Naive thymus-derived CD4-positive, alpha-beta T cell (primary cell): Measurements from ENCODE around the gene GNB3. TPM values are rescaled to one million over a fixed set of nuclear protein-coding genes. Genes with fewer than 3 reads are reported as not detected.
"Not testable (repeated sequence)": the region's sequence is repeated elsewhere in the genome, so short reads cannot be mapped to it uniquely, and the experiment has no call there.

Experiments used
- ATAC-seq: fragments of 150-1000 bp; cut with Tn5 transposase; 2 replicates; pipeline ENCODE4 v1.10.0; 2021; ENCODE audit warnings: mild to moderate bottlenecking, moderate library complexity
- CTCF ChIA-PET: fragments of 350-600 bp; sonication (Branson Sonifier 250); formaldehyde crosslinking; loops from one replicate; lab custom pipeline; 2021; ENCODE audit warnings: antibody characterized with exemption; lab: Charles Lee
- POLR2A ChIA-PET: fragments of 350-600 bp; sonication (Branson Sonifier 250); formaldehyde crosslinking; loops from one replicate; lab custom pipeline; 2021; ENCODE audit warnings: antibody characterized with exemption, inconsistent platforms; lab: Charles Lee
- DNase-seq, 9 donors: peaks; one replicate each; pipeline versions ENCODE4 v3.0.0 to v3.0.0-alpha.2; 2020 to 2022; ENCODE audit warnings: mixed read lengths in 1 of 9
- H3K27ac ChIP-seq: one replicate; pipeline ENCODE4 v1.7.0; 2013; ENCODE audit warnings: mild to moderate bottlenecking, low read depth, low read length, moderate library complexity
- H3K27me3 ChIP-seq, 2 donors: one replicate each; pipeline ENCODE4 v1.7.0; 2013; ENCODE audit warnings: low read length in 2 of 2, mild to moderate bottlenecking in 2 of 2, moderate library complexity in 2 of 2; ENCODE audit not compliant: control insufficient read depth in 2 of 2, insufficient read depth in 2 of 2
- H3K36me3 ChIP-seq, 3 experiments: 1 replicate in 2 of 3; 2 replicates in 1 of 3; pipeline ENCODE4 v1.7.0; 2013; ENCODE audit warnings: low read length in 3 of 3, mild to moderate bottlenecking in 3 of 3, moderate library complexity in 1 of 3; ENCODE audit not compliant: insufficient read depth in 3 of 3, control insufficient read depth in 2 of 3
- H3K4me1 ChIP-seq, 2 donors: one replicate each; pipeline ENCODE4 v1.7.0; 2013; ENCODE audit warnings: low read length in 2 of 2, mild to moderate bottlenecking in 2 of 2, moderate library complexity in 1 of 2; ENCODE audit not compliant: control insufficient read depth in 2 of 2, insufficient read depth in 2 of 2
- H3K4me3 ChIP-seq: 2 replicates; pipeline ENCODE4 v1.7.0; 2013; ENCODE audit warnings: mild to moderate bottlenecking, low read length
- H3K9me3 ChIP-seq, 3 experiments: 1 replicate in 2 of 3; 2 replicates in 1 of 3; pipeline ENCODE4 v1.7.0; 2013; ENCODE audit warnings: low read length in 3 of 3; ENCODE audit not compliant: control insufficient read depth in 2 of 3
- H3K27ac Mint-ChIP-seq, 9 donors: one replicate each; pipeline ENCODE4 v1.8.0; 2020 to 2022; ENCODE audit warnings: mixed read lengths in 9 of 9, mild to moderate bottlenecking in 8 of 9, moderate library complexity in 5 of 9, inconsistent platforms in 2 of 9
- H3K27me3 Mint-ChIP-seq, 5 donors: one replicate each; pipeline ENCODE4 v1.8.0; 2021 to 2022; ENCODE audit warnings: mixed read lengths in 5 of 5, mild to moderate bottlenecking in 1 of 5
- H3K36me3 Mint-ChIP-seq, 5 donors: one replicate each; pipeline ENCODE4 v1.8.0; 2020 to 2022; ENCODE audit warnings: mixed read lengths in 5 of 5, mild to moderate bottlenecking in 3 of 5, inconsistent platforms in 1 of 5
- H3K4me1 Mint-ChIP-seq, 7 donors: one replicate each; pipeline ENCODE4 v1.8.0; 2020 to 2022; ENCODE audit warnings: mixed read lengths in 7 of 7, mild to moderate bottlenecking in 3 of 7, inconsistent platforms in 1 of 7
- H3K4me3 Mint-ChIP-seq, 10 donors: one replicate each; pipeline ENCODE4 v1.8.0; 2020 to 2022; ENCODE audit warnings: mild to moderate bottlenecking in 10 of 10, mixed read lengths in 10 of 10, moderate library complexity in 6 of 10, inconsistent platforms in 2 of 10
- H3K9me3 Mint-ChIP-seq, 11 donors: one replicate each; pipeline ENCODE4 v1.8.0; 2020 to 2022; ENCODE audit warnings: mixed read lengths in 11 of 11, mild to moderate bottlenecking in 4 of 11, inconsistent platforms in 1 of 11, moderate library complexity in 1 of 11
- intact Hi-C, 2 donors: fragments of 100-400 bp; cut with micrococcal nuclease; formaldehyde crosslinking; loops; one replicate each; pipeline ENCODE4 v1.15.1; 2023
- polyA plus RNA-seq, 2 donors: library from polyadenylated mRNA; unstranded; fragments of 300-500 nt; fragmentation: Illumina TruSeq; gene quantifications; one replicate each; pipeline ENCODE4 v1.2.3, GENCODE V29; 2021
- total RNA-seq, 6 experiments: library from RNA in 5 of 6; stranded (reverse) in 5 of 6; gene quantifications; 1 replicate in 5 of 6; 2 replicates in 1 of 6; pipeline ENCODE4 v1.2.3 and lab custom pipeline; 2021 to 2026

The GNB3 gene
- total and polyA plus RNA-seq, 7 experiments from 2014 or later, result 0.23 to 11.8 (median 2.5) TPM; not detected in 1

DNA sequence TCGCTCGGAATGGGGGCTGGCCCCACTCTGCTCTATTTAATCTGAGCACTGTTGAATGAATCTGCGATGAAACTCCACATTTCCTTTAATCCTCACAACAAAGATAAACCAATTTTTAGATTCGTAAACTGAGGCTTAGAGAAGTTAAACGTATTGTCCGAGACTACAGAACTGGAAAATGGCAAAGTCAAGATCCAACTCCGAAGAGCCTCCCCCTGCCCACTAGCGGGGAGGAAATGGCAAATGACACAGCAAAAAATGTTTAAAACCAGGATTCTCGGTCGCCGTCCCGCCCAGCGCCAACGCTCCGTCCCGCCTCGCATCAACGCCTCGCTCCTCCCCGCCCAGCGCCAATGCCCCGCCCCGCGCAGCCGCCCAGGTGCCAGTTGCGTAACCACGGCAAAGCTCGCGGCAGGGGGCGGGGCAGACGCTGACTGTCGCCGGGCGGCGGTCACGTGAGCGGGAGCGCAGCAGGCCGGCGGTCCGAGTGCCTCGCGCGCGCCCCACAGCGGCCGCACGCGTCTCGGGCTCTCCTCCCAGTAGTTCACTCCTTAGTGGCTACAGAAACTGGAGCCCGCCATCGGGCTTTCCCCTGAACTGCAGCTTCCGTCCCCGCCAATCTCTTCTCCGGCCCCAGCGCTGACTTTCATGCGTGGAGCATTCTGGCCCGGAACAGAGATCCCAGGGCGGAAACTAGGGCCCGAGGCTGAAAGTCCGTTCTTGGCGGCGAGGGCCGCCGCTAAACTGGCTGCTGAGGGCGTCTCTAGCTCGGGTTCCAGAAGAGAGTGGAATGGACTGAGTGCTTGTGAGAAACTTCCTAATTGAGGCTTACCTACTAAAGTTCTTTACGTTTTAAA lies 50.3 kb downstream of the GNB3 start:
- Histone ChIP-seq H3K27ac (peak overlapping the region; percentile 86), H3K9me3 (no peaks in the 10 kb centered on the region), H3K27me3 (no peaks in the 10 kb centered on the region), H3K4me3 (peak overlapping the region; percentile 93), H3K4me1 (peaks cover 6 to 10% of the 10 kb centered on the region in 2 donors), H3K36me3 (no peaks in the 10 kb centered on the region)
- ATAC-seq, result peak; percentile 96
- H3K27me3 Mint-ChIP-seq, result no peaks in the 10 kb centered on the region
- no peaks in the 10 kb centered on the region for H3K9me3 Mint-ChIP-seq
- H3K4me1 Mint-ChIP-seq, result peaks cover 0 to 31% (median 11%) of the 10 kb centered on the region in 7 donors
- intact Hi-C loops, result loop anchor here (1.0 kb wide), 13 partner anchors 13 to 228 kb away; partner anchors contain the start of genes EMG1 (in 2 of the 2), ENO2 (in 2 of the 2), LPCAT3 (in 2 of the 2) and LRRC23 (in 2 of the 2)
- peak overlapping the region; percentile 82 to 94 (median 90) for H3K27ac Mint-ChIP-seq
- peak; percentile 95 to 100 (median 97) for DNase-seq
- peaks cover 0 to 6% (median 0%) of the 10 kb centered on the region in 5 donors for H3K36me3 Mint-ChIP-seq
- H3K4me3 Mint-ChIP-seq, result peak overlapping the region; percentile 78 to 86 (median 84)
- CTCF ChIA-PET, result interaction anchor here (0.6 to 2.0 kb wide), 17 partner anchors 12 to 302 kb away, joined by 3 to 21 read pairs (median 3); partner anchors contain the start of genes CDCA3, SPSB2, TPI1 and USP5
- POLR2A ChIA-PET, result interaction anchor here (0.8 to 4.0 kb wide), 18 partner anchors 9 to 167 kb away, joined by 3 to 70 read pairs (median 5); partner anchors contain the start of genes C12orf57, CD4, CDCA3 and COPS7A

- no peaks in the 10 kb centered on the region for H3K27me3 ChIP-seq
- intact Hi-C loops, result loop anchor here (1.0 kb wide), 13 partner anchors 13 to 228 kb away; partner anchors contain the start of genes EMG1 (in 2 of the 2), ENO2 (in 2 of the 2), LPCAT3 (in 2 of the 2) and LRRC23 (in 2 of the 2)
- H3K4me3 Mint-ChIP-seq, result peak overlapping the region; percentile 78 to 86 (median 84)
- peak overlapping the region; percentile 86 for H3K27ac ChIP-seq
- ATAC-seq (no peak), DNase-seq (no peak)
- H3K9me3 Mint-ChIP-seq, result no peaks in the 10 kb centered on the region
- no peaks in the 10 kb centered on the region for H3K9me3 ChIP-seq
- H3K4me3 ChIP-seq, result peak overlapping the region; percentile 93
- ChIA-PET POLR2A (interaction anchor here (0.6 to 4.0 kb wide), 19 partner anchors 8 to 270 kb away, joined by 3 to 70 read pairs (median 5); partner anchors contain the start of genes C12orf57, CDCA3, COPS7A and ENO2), CTCF (interaction anchor here (0.6 to 2.0 kb wide), 18 partner anchors 11 to 507 kb away, joined by 3 to 21 read pairs (median 3); partner anchors contain the start of genes CDCA3, LPCAT3, LTBR and SPSB2)
- peaks cover 6 to 10% of the 10 kb centered on the region in 2 donors for H3K4me1 ChIP-seq
- no peaks in the 10 kb centered on the region for H3K36me3 ChIP-seq
- peak overlapping the region; percentile 82 to 94 (median 88) for H3K27ac Mint-ChIP-seq
- peaks cover 0 to under 1% (median 0%) of the 10 kb centered on the region in 5 donors for H3K27me3 Mint-ChIP-seq
- H3K36me3 Mint-ChIP-seq, result peaks cover 0 to 6% (median 0%) of the 10 kb centered on the region in 5 donors
- H3K4me1 Mint-ChIP-seq, result peaks cover 0 to 31% (median 11%) of the 10 kb centered on the region in 7 donors
Observed at GRCh38 chr12:6891646-6892001, 50.9 kb downstream of the GNB3 start.

GRCh38 chr12:6892683-6893082 lies 52.0 kb downstream of the GNB3 start:
- H3K36me3 ChIP-seq, H3K27ac ChIP-seq, intact Hi-C loops, H3K9me3 Mint-ChIP-seq, H3K9me3 ChIP-seq, H3K4me1 ChIP-seq, ATAC-seq, DNase-seq, H3K4me3 ChIP-seq, H3K27me3 Mint-ChIP-seq, H3K36me3 Mint-ChIP-seq, H3K27me3 ChIP-seq: not testable (repeated sequence)
- Mint-ChIP-seq H3K4me3 (peak overlapping the region in 6 of 10 donors; percentile 6 to 84 (median 33)), H3K4me1 (peaks cover 0 to 31% (median 11%) of the 10 kb centered on the region in 7 donors), H3K27ac (peak overlapping the region in 2 of 9 donors; percentile 51 to 57)
- ChIA-PET POLR2A (interaction anchor here (0.7 to 4.0 kb wide), 6 partner anchors 13 to 271 kb away, joined by 3 to 70 read pairs (median 10); partner anchors contain the start of genes ENO2, LRRC23 and SPSB2), CTCF (interaction anchor here (1.2 to 2.0 kb wide), 2 partner anchors 10 to 19 kb away, joined by 3 to 6 read pairs; no protein-coding TSS in a partner anchor)

DNA sequence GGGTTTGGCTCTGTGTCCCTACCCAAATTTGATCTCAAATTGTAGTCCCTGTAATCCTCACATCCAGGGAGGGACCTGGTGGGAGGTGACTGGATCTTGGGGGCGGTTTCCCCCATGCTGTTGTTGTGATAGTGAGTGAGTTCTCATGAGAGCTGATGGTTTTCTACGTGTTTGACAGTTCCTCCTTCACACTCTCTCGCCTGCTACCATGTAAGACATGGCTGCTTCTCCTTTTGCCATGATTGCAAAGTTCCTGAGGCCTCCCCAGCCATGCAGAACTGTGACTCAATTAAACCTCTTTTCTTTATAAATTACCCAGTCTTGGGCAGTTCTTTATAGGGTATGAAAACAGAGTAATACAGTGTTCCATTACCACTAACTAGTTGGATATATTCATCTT lies 53.6 kb downstream of the GNB3 start:
- intact Hi-C loops, result no loop called here
- Mint-ChIP-seq H3K4me1 (peaks cover 0 to 28% (median 11%) of the 10 kb centered on the region in 7 donors), H3K27me3 (peaks cover 0 to 3% (median 0%) of the 10 kb centered on the region in 5 donors), H3K36me3 (peaks cover 0 to 2% (median 0%) of the 10 kb centered on the region in 5 donors), H3K27ac (no peak overlapping the region), H3K4me3 (no peak overlapping the region), H3K9me3 (no peaks in the 10 kb centered on the region)
- ATAC-seq (no peak), DNase-seq (no peak)
- H3K27ac ChIP-seq, result no peak overlapping the region
- H3K4me3 ChIP-seq, result no peak overlapping the region
- ChIA-PET POLR2A (interaction anchor here (1.1 kb wide), 1 partner anchor 41 kb away, joined by 4 read pairs; no protein-coding TSS in a partner anchor), CTCF (interaction anchor here (0.9 kb wide), 1 partner anchor 70 kb away, joined by 3 read pairs; no protein-coding TSS in a partner anchor)
- H3K36me3 ChIP-seq, result no peaks in the 10 kb centered on the region
- no peaks in the 10 kb centered on the region for H3K27me3 ChIP-seq
- H3K9me3 ChIP-seq, result no peaks in the 10 kb centered on the region
- peaks cover 6 to 10% of the 10 kb centered on the region in 2 donors for H3K4me1 ChIP-seq

Other genes with a start within 250 kb of the GNB3 start
- 100 to 1,000 TPM; 246 to 387 (median 267) TPM for gene CHD4, start 233.5 kb upstream of the GNB3 start, total RNA-seq
- gene CHD4, start 233.5 kb upstream of the GNB3 start, polyA plus RNA-seq, result 10 to 100 TPM; 41.8 to 91.4 TPM
- 1 to 10 TPM; 3.3 to 8.3 (median 6.4) TPM for gene LPAR5, start 205.0 kb upstream of the GNB3 start, total RNA-seq
- gene LPAR5, start 205.0 kb upstream of the GNB3 start, polyA plus RNA-seq, result 1 to 10 TPM; 6.6 to 6.9 TPM
- 10 to 100 TPM in 2 of 5 experiments, 1 to 10 TPM in 3; 2.3 to 23.0 (median 6.6) TPM for gene ACRBP, start 193.5 kb upstream of the GNB3 start, total RNA-seq
- 1 to 10 TPM in 1 of 2 donors, under 1 TPM in 1; 0.27 to 1.1 TPM for gene ACRBP, start 193.5 kb upstream of the GNB3 start, polyA plus RNA-seq
- 100 to 1,000 TPM in 1 of 5 experiments, 10 to 100 TPM in 4; 33.1 to 101 (median 39.6) TPM for gene ING4, start 177.8 kb upstream of the GNB3 start, total RNA-seq
- 100 to 1,000 TPM; 103 to 106 TPM for gene ING4, start 177.8 kb upstream of the GNB3 start, polyA plus RNA-seq
- gene ZNF384, start 151.6 kb upstream of the GNB3 start, total RNA-seq, result 10 to 100 TPM; 62.8 to 98.2 (median 85.4) TPM
- 10 to 100 TPM; 23.8 to 36.8 TPM for gene ZNF384, start 151.6 kb upstream of the GNB3 start, polyA plus RNA-seq
- gene PIANP, start 140.1 kb upstream of the GNB3 start, total RNA-seq, result 1 to 10 TPM in 3 of 5 experiments, under 1 TPM in 1, not detected in 1; 0.64 to 1.7 (median 1.2) TPM
- gene PIANP, start 140.1 kb upstream of the GNB3 start, polyA plus RNA-seq, result under 1 TPM; 0.22 to 0.53 TPM
- gene COPS7A, start 116.9 kb upstream of the GNB3 start, total RNA-seq, result 10 to 100 TPM; 21.9 to 38.7 (median 30.1) TPM
- gene COPS7A, start 116.9 kb upstream of the GNB3 start, polyA plus RNA-seq, result 10 to 100 TPM; 43.0 to 48.0 TPM
- 100 to 1,000 TPM in 3 of 5 experiments, 10 to 100 TPM in 2; 84.6 to 141 (median 117) TPM for gene MLF2, start 87.8 kb upstream of the GNB3 start, total RNA-seq
- gene MLF2, start 87.8 kb upstream of the GNB3 start, polyA plus RNA-seq, result 100 to 1,000 TPM; 122 to 134 TPM
- gene PTMS, start 74.6 kb upstream of the GNB3 start, total RNA-seq, result 100 to 1,000 TPM in 1 of 5 experiments, 10 to 100 TPM in 1, 1 to 10 TPM in 3; 1.4 to 125 (median 3.5) TPM
- gene PTMS, start 74.6 kb upstream of the GNB3 start, polyA plus RNA-seq, result not detected
- 10 to 100 TPM in 1 of 5 experiments, 1 to 10 TPM in 2, under 1 TPM in 2; 0.64 to 46.5 (median 1.7) TPM for gene LAG3, start 68.4 kb upstream of the GNB3 start, total RNA-seq
- gene LAG3, start 68.4 kb upstream of the GNB3 start, polyA plus RNA-seq, result under 1 TPM; 0.26 to 0.69 TPM
- 100 to 1,000 TPM; 164 to 267 (median 246) TPM for gene CD4, start 51.4 kb upstream of the GNB3 start, total RNA-seq
- gene CD4, start 51.4 kb upstream of the GNB3 start, polyA plus RNA-seq, result 100 to 1,000 TPM; 364 to 576 TPM
- 10 to 100 TPM in 1 of 5 experiments, 1 to 10 TPM in 1, under 1 TPM in 3; 0.30 to 10.5 (median 0.38) TPM for gene GPR162, start 19.1 kb upstream of the GNB3 start, total RNA-seq
- not detected for gene GPR162, start 19.1 kb upstream of the GNB3 start, polyA plus RNA-seq
- 10 to 100 TPM in 3 of 5 experiments, 1 to 10 TPM in 2; 1.9 to 18.2 (median 10.3) TPM for gene P3H3, start 12.5 kb upstream of the GNB3 start, total RNA-seq
- 1 to 10 TPM; 1.5 to 1.9 TPM for gene P3H3, start 12.5 kb upstream of the GNB3 start, polyA plus RNA-seq
- gene CDCA3, start 10.4 kb downstream of the GNB3 start, total RNA-seq, result 10 to 100 TPM in 1 of 5 experiments, 1 to 10 TPM in 3, under 1 TPM in 1; 0.64 to 55.6 (median 1.8) TPM
- gene CDCA3, start 10.4 kb downstream of the GNB3 start, polyA plus RNA-seq, result under 1 TPM in 1 of 2 donors, not detected in 1; 0.94 TPM
- gene USP5, start 11.2 kb downstream of the GNB3 start, total RNA-seq, result 100 to 1,000 TPM in 1 of 5 experiments, 10 to 100 TPM in 4; 58.0 to 134 (median 71.1) TPM
- 10 to 100 TPM; 51.9 to 71.5 TPM for gene USP5, start 11.2 kb downstream of the GNB3 start, polyA plus RNA-seq
- 1,000 to 10,000 TPM in 1 of 5 experiments, 100 to 1,000 TPM in 3, 10 to 100 TPM in 1; 89.7 to 1,293 (median 134) TPM for gene TPI1, start 26.6 kb downstream of the GNB3 start, total RNA-seq
- gene TPI1, start 26.6 kb downstream of the GNB3 start, polyA plus RNA-seq, result 100 to 1,000 TPM; 330 to 435 TPM
- gene SPSB2, start 32.4 kb downstream of the GNB3 start, total RNA-seq, result 10 to 100 TPM in 3 of 5 experiments, 1 to 10 TPM in 2; 5.1 to 20.2 (median 11.2) TPM
- gene SPSB2, start 32.4 kb downstream of the GNB3 start, polyA plus RNA-seq, result 10 to 100 TPM; 10.8 to 14.5 TPM
- gene LRRC23, start 63.9 kb downstream of the GNB3 start, total RNA-seq, result 10 to 100 TPM in 1 of 5 experiments, 1 to 10 TPM in 4; 6.6 to 12.1 (median 7.3) TPM
- gene LRRC23, start 63.9 kb downstream of the GNB3 start, polyA plus RNA-seq, result 1 to 10 TPM; 4.5 to 5.4 TPM
- 100 to 1,000 TPM in 3 of 5 experiments, 10 to 100 TPM in 2; 65.3 to 193 (median 178) TPM for gene ENO2, start 73.7 kb downstream of the GNB3 start, total RNA-seq
- 10 to 100 TPM; 22.5 to 31.0 TPM for gene ENO2, start 73.7 kb downstream of the GNB3 start, polyA plus RNA-seq
- 10 to 100 TPM; 29.5 to 42.2 (median 34.4) TPM for gene ATN1, start 87.0 kb downstream of the GNB3 start, total RNA-seq
- gene ATN1, start 87.0 kb downstream of the GNB3 start, polyA plus RNA-seq, result 1 to 10 TPM in 1 of 2 donors, under 1 TPM in 1; 0.95 to 2.0 TPM
- not detected for gene RNU7-1, start 102.9 kb downstream of the GNB3 start, total RNA-seq
- not detected for gene RNU7-1, start 102.9 kb downstream of the GNB3 start, polyA plus RNA-seq
- gene C12orf57, start 103.1 kb downstream of the GNB3 start, total RNA-seq, result 100 to 1,000 TPM; 148 to 592 (median 362) TPM
- 100 to 1,000 TPM; 394 to 401 TPM for gene C12orf57, start 103.1 kb downstream of the GNB3 start, polyA plus RNA-seq
- 100 to 1,000 TPM; 141 to 390 (median 242) TPM for gene PTPN6, start 110.4 kb downstream of the GNB3 start, total RNA-seq
- gene PTPN6, start 110.4 kb downstream of the GNB3 start, polyA plus RNA-seq, result 100 to 1,000 TPM; 210 to 387 TPM
- gene PHB2, start 129.7 kb downstream of the GNB3 start, total RNA-seq, result 100 to 1,000 TPM; 132 to 209 (median 146) TPM
- 100 to 1,000 TPM; 113 to 121 TPM for gene PHB2, start 129.7 kb downstream of the GNB3 start, polyA plus RNA-seq
- 10 to 100 TPM; 25.7 to 69.5 (median 63.2) TPM for gene EMG1, start 130.0 kb downstream of the GNB3 start, total RNA-seq
- 10 to 100 TPM; 64.1 to 72.5 TPM for gene EMG1, start 130.0 kb downstream of the GNB3 start, polyA plus RNA-seq
- gene LPCAT3, start 177.6 kb downstream of the GNB3 start, total RNA-seq, result 10 to 100 TPM; 16.7 to 37.9 (median 27.1) TPM
- gene LPCAT3, start 177.6 kb downstream of the GNB3 start, polyA plus RNA-seq, result 10 to 100 TPM; 20.5 to 28.4 TPM
- 1 to 10 TPM; 2.0 to 3.9 (median 3.0) TPM for gene C1S, start 219.8 kb downstream of the GNB3 start, total RNA-seq
- not detected for gene C1S, start 219.8 kb downstream of the GNB3 start, polyA plus RNA-seq